ENCODE measurements around the gene USP49. TPM values are rescaled to one million over a fixed set of nuclear protein-coding genes. Genes with fewer than 3 reads are reported as not detected.

Gene USP49
- total RNA-seq, 1 experiment from 2014 or later = 6.9 TPM

DNA sequence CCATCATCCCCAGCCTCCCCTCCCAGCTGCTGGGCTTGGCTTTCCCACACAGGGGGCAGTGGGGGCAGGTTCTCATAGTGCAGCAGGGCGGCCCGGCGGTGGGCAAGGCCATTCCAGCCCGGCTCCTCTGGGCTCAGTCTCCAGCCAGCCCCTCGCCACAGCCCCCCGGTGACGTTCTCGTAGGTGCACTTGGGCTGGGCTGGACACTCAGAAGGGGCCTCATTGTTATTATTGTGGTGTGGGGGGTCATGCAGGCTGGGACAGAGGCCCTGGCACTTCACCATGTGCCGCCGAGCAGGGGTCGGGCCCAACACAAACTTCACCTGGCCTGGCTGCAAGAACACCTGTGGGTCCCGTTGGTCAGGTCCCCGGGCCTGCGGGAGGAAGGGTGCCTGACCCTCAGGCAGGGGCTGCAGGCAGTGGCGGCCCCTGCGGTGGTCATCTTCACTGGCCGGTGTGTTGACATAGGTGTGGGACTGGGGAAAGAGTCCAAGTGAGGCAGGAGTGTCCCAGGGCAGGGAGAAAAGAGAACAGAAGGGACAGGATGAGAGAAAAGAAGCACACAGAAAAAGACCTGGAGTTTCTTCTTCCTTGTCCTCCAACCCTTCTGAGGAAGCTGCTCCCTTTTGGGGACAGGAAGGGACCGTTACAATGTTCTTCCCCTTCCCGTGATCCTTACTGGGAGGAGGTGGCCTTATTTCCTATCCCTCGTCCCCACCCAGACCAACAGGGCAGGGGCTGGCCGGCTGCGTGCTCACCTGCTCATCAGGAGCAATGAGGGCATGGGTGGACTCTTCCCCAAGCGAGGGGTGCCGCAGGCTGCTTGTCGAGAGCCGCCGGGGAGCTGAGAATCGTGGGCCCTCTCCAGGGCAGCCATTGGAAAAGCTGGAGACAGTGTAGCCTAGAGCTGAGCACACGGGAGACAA is 123.9 kb downstream of the USP49 start:
- ATAC-seq = no peak
- Histone ChIP-seq H3K9me2 (ENCODE audit: insufficient read depth) (no peaks in the 10 kb centered on the region), H3K79me2 (ENCODE audit: insufficient read depth, low read length) (no peaks in the 10 kb centered on the region), H3K36me3 (ENCODE audit: control insufficient read depth in 1 of 2, insufficient read depth in 2 of 2, low read length in 2 of 2) (peaks cover 0 to 5% of the 10 kb centered on the region in 2 experiments; a peak in 2 of 4 replicates), H3K4me1 (ENCODE audit: control insufficient read depth in 1 of 2, insufficient read depth in 2 of 2, low read length in 2 of 2) (peaks cover 8 to 21% of the 10 kb centered on the region in 2 experiments; a peak in 3 of 4 replicates), H3K27me3 (ENCODE audit: insufficient read depth, low read length) (no peaks in the 10 kb centered on the region), H3K9me3 (ENCODE audit: control insufficient read depth in 1 of 2, insufficient read depth in 1 of 2, low read depth in 1 of 2, low read length in 2 of 2) (no peaks in the 10 kb centered on the region), H4K20me1 (ENCODE audit: insufficient read depth) (no peaks in the 10 kb centered on the region), H3K27ac (ENCODE audit: low read depth, low read length) (no peak overlapping the region), H3K4me3 (replicated peaks in 1 of 2; ENCODE audit: low read depth in 1 of 2, low read length in 2 of 2) (no peak overlapping the region), H2AFZ (ENCODE audit: low read depth, low read length, poor library complexity, severe bottlenecking) (no peak overlapping the region), H3K4me2 (ENCODE audit: low read length) (no peak overlapping the region), H3K9ac (ENCODE audit: low read length) (no peak overlapping the region)
- no TSS peak for BruUV-seq (replicated peaks)
- ChIA-PET POLR2A (no interaction called here), RAD21 (ENCODE audit: low non-redundant PET in 1 of 2, low total read pairs in 2 of 2, uncharacterized antibody in 2 of 2, unreplicated experiment in 2 of 2) (no interaction called here), CTCF (no interaction called here)
- TF ChIP-seq CEBPB (IDR thresholded peaks at IDR 0.05; ENCODE audit: low read depth) (no peak), ELF1 (IDR thresholded peaks at IDR 0.05; ENCODE audit: borderline replicate concordance, low read depth) (no peak), SRF (IDR thresholded peaks at IDR 0.05; ENCODE audit: low read depth) (no peak), FOSL1 (IDR thresholded peaks at IDR 0.05; ENCODE audit: low read depth) (no peak), TCF7L2 (IDR thresholded peaks at IDR 0.05; ENCODE audit: borderline replicate concordance, extremely low read depth, insufficient read depth, insufficient read length) (no peak), EZH2 (IDR thresholded peaks at IDR 0.05) (no peak), POLR2AphosphoS5 (IDR thresholded peaks at IDR 0.05; ENCODE audit: low read depth, low read length) (no peak), SP1 (IDR thresholded peaks at IDR 0.05; ENCODE audit: low read depth) (no peak), YY1 (IDR thresholded peaks at IDR 0.05; ENCODE audit: extremely low read depth, insufficient replicate concordance, low read depth, low read length) (no peak), EZH2phosphoT487 (IDR thresholded peaks at IDR 0.05; ENCODE audit: borderline replicate concordance) (no peak), JUND (IDR thresholded peaks at IDR 0.05) (no peak), EGR1 (IDR thresholded peaks at IDR 0.05; ENCODE audit: low read depth) (no peak), ZNF274 (IDR thresholded peaks at IDR 0.05; ENCODE audit: low read depth, low read length) (no peak), POLR2A (IDR thresholded peaks at IDR 0.05; ENCODE audit: borderline replicate concordance, extremely low read depth, insufficient read depth, insufficient read length) (no peak), ZFX (IDR thresholded peaks at IDR 0.05) (no peak), RAD21 (IDR thresholded peaks at IDR 0.05; ENCODE audit: low read depth) (no peak)
- TF ChIP-seq, protein P1, sequence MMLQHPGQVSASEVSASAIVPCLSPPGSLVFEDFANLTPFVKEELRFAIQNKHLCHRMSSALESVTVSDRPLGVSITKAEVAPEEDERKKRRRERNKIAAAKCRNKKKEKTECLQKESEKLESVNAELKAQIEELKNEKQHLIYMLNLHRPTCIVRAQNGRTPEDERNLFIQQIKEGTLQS (IDR thresholded peaks at IDR 0.05) = no peak
- TF ChIP-seq, protein P2, sequence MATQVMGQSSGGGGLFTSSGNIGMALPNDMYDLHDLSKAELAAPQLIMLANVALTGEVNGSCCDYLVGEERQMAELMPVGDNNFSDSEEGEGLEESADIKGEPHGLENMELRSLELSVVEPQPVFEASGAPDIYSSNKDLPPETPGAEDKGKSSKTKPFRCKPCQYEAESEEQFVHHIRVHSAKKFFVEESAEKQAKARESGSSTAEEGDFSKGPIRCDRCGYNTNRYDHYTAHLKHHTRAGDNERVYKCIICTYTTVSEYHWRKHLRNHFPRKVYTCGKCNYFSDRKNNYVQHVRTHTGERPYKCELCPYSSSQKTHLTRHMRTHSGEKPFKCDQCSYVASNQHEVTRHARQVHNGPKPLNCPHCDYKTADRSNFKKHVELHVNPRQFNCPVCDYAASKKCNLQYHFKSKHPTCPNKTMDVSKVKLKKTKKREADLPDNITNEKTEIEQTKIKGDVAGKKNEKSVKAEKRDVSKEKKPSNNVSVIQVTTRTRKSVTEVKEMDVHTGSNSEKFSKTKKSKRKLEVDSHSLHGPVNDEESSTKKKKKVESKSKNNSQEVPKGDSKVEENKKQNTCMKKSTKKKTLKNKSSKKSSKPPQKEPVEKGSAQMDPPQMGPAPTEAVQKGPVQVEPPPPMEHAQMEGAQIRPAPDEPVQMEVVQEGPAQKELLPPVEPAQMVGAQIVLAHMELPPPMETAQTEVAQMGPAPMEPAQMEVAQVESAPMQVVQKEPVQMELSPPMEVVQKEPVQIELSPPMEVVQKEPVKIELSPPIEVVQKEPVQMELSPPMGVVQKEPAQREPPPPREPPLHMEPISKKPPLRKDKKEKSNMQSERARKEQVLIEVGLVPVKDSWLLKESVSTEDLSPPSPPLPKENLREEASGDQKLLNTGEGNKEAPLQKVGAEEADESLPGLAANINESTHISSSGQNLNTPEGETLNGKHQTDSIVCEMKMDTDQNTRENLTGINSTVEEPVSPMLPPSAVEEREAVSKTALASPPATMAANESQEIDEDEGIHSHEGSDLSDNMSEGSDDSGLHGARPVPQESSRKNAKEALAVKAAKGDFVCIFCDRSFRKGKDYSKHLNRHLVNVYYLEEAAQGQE (IDR thresholded peaks at IDR 0.05; ENCODE audit: low read depth) = no peak
- TF ChIP-seq, protein P3, sequence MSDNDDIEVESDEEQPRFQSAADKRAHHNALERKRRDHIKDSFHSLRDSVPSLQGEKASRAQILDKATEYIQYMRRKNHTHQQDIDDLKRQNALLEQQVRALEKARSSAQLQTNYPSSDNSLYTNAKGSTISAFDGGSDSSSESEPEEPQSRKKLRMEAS (IDR thresholded peaks at IDR 0.05) = no peak
- intact Hi-C loops (cut with micrococcal nuclease) = loop anchor here (10.0 kb wide), 1 partner anchor 167 kb away; no protein-coding TSS in a partner anchor
- DNase-seq (ENCODE audit: low read depth, low spot score) = no peak

All from HCT116 (cell line).